ENCODE measurements around the gene CRABP2.
A peak's percentile ranks its signal among the peaks of the same experiment; 100 is the strongest.

CRABP2 gene

GRCh38 chr1:156745881-156746280 is 40.5 kb upstream of the CRABP2 start:
- Histone ChIP-seq H3K4me3 (IDR thresholded peaks at IDR 0.05; ENCODE audit: insufficient read depth, low read depth, low read length) (peak overlapping the region; percentile 82), H3K9ac (peak overlapping the region; percentile 84; the same call in 1 of the 2 replicates), H3K79me2 (ENCODE audit: insufficient read depth, low read depth) (peaks cover 79% of the 10 kb centered on the region), H3K27me3 (ENCODE audit: insufficient read depth, low read depth) (no peaks in the 10 kb centered on the region), H3K4me1 (ENCODE audit: low read depth, poor library complexity, severe bottlenecking) (peaks cover 70% of the 10 kb centered on the region), H4K20me1 (ENCODE audit: insufficient read depth) (peaks cover 11% of the 10 kb centered on the region; the same call in 1 of the 2 replicates), H2AFZ (ENCODE audit: low read depth) (no peak overlapping the region), H3K27ac (peak overlapping the region; percentile 86), H3K36me3 (ENCODE audit: insufficient read depth) (no peaks in the 10 kb centered on the region; the same call in 1 of the 2 replicates), H3K4me2 (peak overlapping the region; percentile 94)
- TF ChIP-seq CTCF (conservative IDR thresholded peaks at IDR 0.05; ENCODE audit: low read depth, low read length), result no peak

GRCh38 chr1:156744786-156745419 is 39.5 kb upstream of the CRABP2 start:
- H3K4me1 ChIP-seq (ENCODE audit: low read depth, poor library complexity, severe bottlenecking), result peaks cover 72% of the 10 kb centered on the region
- no peak overlapping the region for H3K4me3 ChIP-seq (IDR thresholded peaks at IDR 0.05; ENCODE audit: insufficient read depth, low read depth, low read length)
- peaks cover 11% of the 10 kb centered on the region; the same call in 1 of the 2 replicates for H4K20me1 ChIP-seq (ENCODE audit: insufficient read depth)
- no peak overlapping the region for H3K9ac ChIP-seq
- H2AFZ ChIP-seq (ENCODE audit: low read depth), result no peak overlapping the region
- peaks cover 78% of the 10 kb centered on the region for H3K79me2 ChIP-seq (ENCODE audit: insufficient read depth, low read depth)
- peak overlapping the region; percentile 86; the same call in 1 of the 2 replicates for H3K27ac ChIP-seq
- H3K36me3 ChIP-seq (ENCODE audit: insufficient read depth), result no peaks in the 10 kb centered on the region; the same call in 1 of the 2 replicates
- peak overlapping the region; percentile 94; the same call in 1 of the 2 replicates for H3K4me2 ChIP-seq
- no peaks in the 10 kb centered on the region for H3K27me3 ChIP-seq (ENCODE audit: insufficient read depth, low read depth)
- TF ChIP-seq CTCF (conservative IDR thresholded peaks at IDR 0.05; ENCODE audit: low read depth, low read length), result no peak

- H3K27me3 ChIP-seq (ENCODE audit: insufficient read depth, low read depth), result no peaks in the 10 kb centered on the region
- peaks cover 11% of the 10 kb centered on the region; the same call in 1 of the 2 replicates for H4K20me1 ChIP-seq (ENCODE audit: insufficient read depth)
- H3K9ac ChIP-seq, result no peak overlapping the region
- H3K36me3 ChIP-seq (ENCODE audit: insufficient read depth), result no peaks in the 10 kb centered on the region; the same call in 1 of the 2 replicates
- peaks cover 78% of the 10 kb centered on the region for H3K4me1 ChIP-seq (ENCODE audit: low read depth, poor library complexity, severe bottlenecking)
- H3K4me3 ChIP-seq (IDR thresholded peaks at IDR 0.05; ENCODE audit: insufficient read depth, low read depth, low read length), result no peak overlapping the region
- H3K79me2 ChIP-seq (ENCODE audit: insufficient read depth, low read depth), result peaks cover 78% of the 10 kb centered on the region
- peak overlapping the region; percentile 5; the same call in 1 of the 2 replicates for H3K27ac ChIP-seq
- TF ChIP-seq CTCF (conservative IDR thresholded peaks at IDR 0.05; ENCODE audit: low read depth, low read length), result no peak
- no peak overlapping the region for H2AFZ ChIP-seq (ENCODE audit: low read depth)
- H3K4me2 ChIP-seq, result peak overlapping the region; percentile 74; the same call in 1 of the 2 replicates
These were observed 39.0 kb upstream of the CRABP2 start for GRCh38 chr1:156744344-156744743.

- peaks cover 75% of the 10 kb centered on the region for H3K79me2 ChIP-seq (ENCODE audit: insufficient read depth, low read depth)
- no peaks in the 10 kb centered on the region; the same call in 1 of the 2 replicates for H3K36me3 ChIP-seq (ENCODE audit: insufficient read depth)
- H3K9ac ChIP-seq, result no peak overlapping the region
- H3K4me3 ChIP-seq (IDR thresholded peaks at IDR 0.05; ENCODE audit: insufficient read depth, low read depth, low read length), result no peak overlapping the region
- H3K4me2 ChIP-seq, result peak overlapping the region; percentile 74; the same call in 1 of the 2 replicates
- peaks cover 79% of the 10 kb centered on the region for H3K4me1 ChIP-seq (ENCODE audit: low read depth, poor library complexity, severe bottlenecking)
- no peak overlapping the region for H2AFZ ChIP-seq (ENCODE audit: low read depth)
- H4K20me1 ChIP-seq (ENCODE audit: insufficient read depth), result peaks cover 11% of the 10 kb centered on the region; the same call in 1 of the 2 replicates
- H3K27me3 ChIP-seq (ENCODE audit: insufficient read depth, low read depth), result no peaks in the 10 kb centered on the region
- no peak for TF ChIP-seq CTCF (conservative IDR thresholded peaks at IDR 0.05; ENCODE audit: low read depth, low read length)
- H3K27ac ChIP-seq, result peak overlapping the region; percentile 72; the same call in 1 of the 2 replicates
These were observed 38.3 kb upstream of the CRABP2 start for GRCh38 chr1:156743367-156744302.
